HepG2 (cell line): ENCODE data around the gene NAA15.
"Not testable (repeated sequence)": the region's sequence is repeated elsewhere in the genome, so short reads cannot be mapped to it uniquely, and the experiment has no call there.

ENCODE experiments used
- KLF12 ChIP-seq: sonication (generic); formaldehyde crosslinking; IDR thresholded peaks from 2 replicates; pipeline ENCODE4 v1.4.0; 2020; ENCODE audit warnings: missing genetic modification reagents, borderline replicate concordance
- REST ChIP-seq, 2 experiments: IDR thresholded peaks; 2 replicates each; pipeline ENCODE4 v1.6.1; 2011 to 2012; ENCODE audit warnings: low read length in 2 of 2, borderline replicate concordance in 1 of 2, low read depth in 1 of 2, mild to moderate bottlenecking in 1 of 2, moderate library complexity in 1 of 2
- TSC22D2 ChIP-seq: sonication (generic); formaldehyde crosslinking; IDR thresholded peaks from 2 replicates; pipeline ENCODE4 v1.5.1; 2020; ENCODE audit warnings: missing genetic modification reagents, mild to moderate bottlenecking, borderline replicate concordance
- ZNF672 ChIP-seq: sonication (generic); formaldehyde crosslinking; IDR thresholded peaks from 2 replicates; pipeline ENCODE4 v1.8.1; 2022; ENCODE audit warnings: missing genetic modification reagents

- TF ChIP-seq REST (IDR thresholded peaks at IDR 0.05; ENCODE audit: borderline replicate concordance in 1 of 2, low read depth in 1 of 2, low read length in 2 of 2); ZNF672 (CRISPR knock-in tag); KLF12 (CRISPR knock-in tag); TSC22D2 (CRISPR knock-in tag): not testable (repeated sequence)
These were observed 167.5 kb downstream of the NAA15 start for GRCh38 chr4:139468756-139469155.
